Measurements from ENCODE around the gene FOXK2.

FOXK2 gene

GRCh38 chr17:82630212-82630611 lies 110.7 kb downstream of the FOXK2 start:
- FAIRE-seq (no peak), DNase-seq (ENCODE audit: insufficient read length, low spot score) (no peak)

- FAIRE-seq (no peak), DNase-seq (ENCODE audit: insufficient read length, low spot score) (no peak)
Observed at GRCh38 chr17:82631544-82631943, 112.0 kb downstream of the FOXK2 start.

- no peak for DNase-seq (ENCODE audit: insufficient read length, low spot score)
- no peak for FAIRE-seq
Observed at GRCh38 chr17:82632451-82632850, 112.9 kb downstream of the FOXK2 start.

GRCh38 chr17:82633343-82633742 lies 113.8 kb downstream of the FOXK2 start:
- no peak for DNase-seq (ENCODE audit: insufficient read length, low spot score)
- FAIRE-seq = no peak

GRCh38 chr17:82636626-82637598 lies 117.4 kb downstream of the FOXK2 start:
- DNase-seq (ENCODE audit: insufficient read length, low spot score) = no peak
- no peak for FAIRE-seq

- DNase-seq (ENCODE audit: insufficient read length, low spot score) (no peak), FAIRE-seq (no peak)
Observed at GRCh38 chr17:82638183-82638773, 118.7 kb downstream of the FOXK2 start.

GRCh38 chr17:82639628-82640027 lies 120.1 kb downstream of the FOXK2 start:
- no peak for FAIRE-seq
- no peak for DNase-seq (ENCODE audit: insufficient read length, low spot score)

GRCh38 chr17:82640036-82640435 lies 120.5 kb downstream of the FOXK2 start:
- FAIRE-seq (no peak), DNase-seq (ENCODE audit: insufficient read length, low spot score) (no peak)

- no peak for DNase-seq (ENCODE audit: insufficient read length, low spot score)
- no peak for FAIRE-seq
Observed at GRCh38 chr17:82642022-82642421, 122.5 kb downstream of the FOXK2 start.

- DNase-seq (ENCODE audit: insufficient read length, low spot score) = no peak
- no peak for FAIRE-seq
Observed at GRCh38 chr17:82644148-82644547, 124.6 kb downstream of the FOXK2 start.

GRCh38 chr17:82645516-82645915 lies 126.0 kb downstream of the FOXK2 start:
- DNase-seq (ENCODE audit: insufficient read length, low spot score) (no peak), FAIRE-seq (peak; percentile 48)

- FAIRE-seq (no peak), DNase-seq (ENCODE audit: insufficient read length, low spot score) (peak; percentile 37)
Observed at GRCh38 chr17:82647593-82648164, 128.1 kb downstream of the FOXK2 start.

- peak; percentile 98 for DNase-seq (ENCODE audit: insufficient read length, low spot score)
- peak; percentile 82 for FAIRE-seq
Observed at GRCh38 chr17:82648165-82648668, 128.7 kb downstream of the FOXK2 start, which contains the start of gene WDR45B. WDR45B (minus strand) TSS chr17:82648444; CDS start chr17:82648340, 104 bp downstream.

GRCh38 chr17:82648742-82649331 lies 129.3 kb downstream of the FOXK2 start:
- DNase-seq (ENCODE audit: insufficient read length, low spot score) (peak; percentile 54), FAIRE-seq (no peak)

- FAIRE-seq (no peak), DNase-seq (ENCODE audit: insufficient read length, low spot score) (no peak)
Observed at GRCh38 chr17:82649501-82650261, 130.1 kb downstream of the FOXK2 start.

GRCh38 chr17:82650723-82651122 lies 131.2 kb downstream of the FOXK2 start:
- FAIRE-seq (no peak), DNase-seq (ENCODE audit: insufficient read length, low spot score) (no peak)

- FAIRE-seq = no peak
Observed at GRCh38 chr17:82653651-82654528, 134.4 kb downstream of the FOXK2 start.

More at GRCh38 chr17:82653651-82654528, 134.4 kb downstream of the FOXK2 start:
- no peak for DNase-seq (ENCODE audit: insufficient read length, low spot score)

All from GM19239 (cell line).